ENCODE results near the gene PRPF40A.

DNA sequence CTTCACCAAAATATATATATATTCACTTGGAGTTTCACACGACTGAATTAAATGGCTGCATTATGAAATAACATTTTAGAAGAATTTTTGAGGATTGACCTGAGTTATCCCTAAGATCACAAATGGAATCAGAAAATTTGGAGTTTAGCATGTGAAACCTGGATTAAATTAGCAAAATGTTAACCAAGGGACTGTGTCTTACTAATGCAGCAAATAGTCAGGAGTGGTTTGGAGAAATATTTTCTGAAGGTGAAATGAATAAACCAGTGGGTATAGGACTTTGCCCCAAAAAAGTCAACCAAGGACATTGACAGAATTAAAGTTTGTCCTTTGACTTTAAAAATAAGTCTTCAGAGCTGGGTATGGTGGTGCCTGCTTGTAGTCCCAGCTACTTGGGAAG lies 111.2 kb downstream of the PRPF40A start:
- TF ChIP-seq, protein P1, sequence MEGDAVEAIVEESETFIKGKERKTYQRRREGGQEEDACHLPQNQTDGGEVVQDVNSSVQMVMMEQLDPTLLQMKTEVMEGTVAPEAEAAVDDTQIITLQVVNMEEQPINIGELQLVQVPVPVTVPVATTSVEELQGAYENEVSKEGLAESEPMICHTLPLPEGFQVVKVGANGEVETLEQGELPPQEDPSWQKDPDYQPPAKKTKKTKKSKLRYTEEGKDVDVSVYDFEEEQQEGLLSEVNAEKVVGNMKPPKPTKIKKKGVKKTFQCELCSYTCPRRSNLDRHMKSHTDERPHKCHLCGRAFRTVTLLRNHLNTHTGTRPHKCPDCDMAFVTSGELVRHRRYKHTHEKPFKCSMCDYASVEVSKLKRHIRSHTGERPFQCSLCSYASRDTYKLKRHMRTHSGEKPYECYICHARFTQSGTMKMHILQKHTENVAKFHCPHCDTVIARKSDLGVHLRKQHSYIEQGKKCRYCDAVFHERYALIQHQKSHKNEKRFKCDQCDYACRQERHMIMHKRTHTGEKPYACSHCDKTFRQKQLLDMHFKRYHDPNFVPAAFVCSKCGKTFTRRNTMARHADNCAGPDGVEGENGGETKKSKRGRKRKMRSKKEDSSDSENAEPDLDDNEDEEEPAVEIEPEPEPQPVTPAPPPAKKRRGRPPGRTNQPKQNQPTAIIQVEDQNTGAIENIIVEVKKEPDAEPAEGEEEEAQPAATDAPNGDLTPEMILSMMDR (IDR thresholded peaks at IDR 0.05; ENCODE audit: insufficient read depth, low read length), result no peak
- TF ChIP-seq GABPA (IDR thresholded peaks at IDR 0.05; ENCODE audit: low read depth) (no peak), POLR2AphosphoS5 (IDR thresholded peaks at IDR 0.05; ENCODE audit: low read depth) (no peak)
